ENCODE measurements around the gene VCAM1. TPM values are rescaled to one million over a fixed set of nuclear protein-coding genes. Genes with fewer than 3 reads are reported as not detected.

VCAM1 gene
- total and polyA plus RNA-seq, 2 of the 4 experiments (the other 2 are of a cell fraction), result 10.1 to 21.1 TPM

DNA sequence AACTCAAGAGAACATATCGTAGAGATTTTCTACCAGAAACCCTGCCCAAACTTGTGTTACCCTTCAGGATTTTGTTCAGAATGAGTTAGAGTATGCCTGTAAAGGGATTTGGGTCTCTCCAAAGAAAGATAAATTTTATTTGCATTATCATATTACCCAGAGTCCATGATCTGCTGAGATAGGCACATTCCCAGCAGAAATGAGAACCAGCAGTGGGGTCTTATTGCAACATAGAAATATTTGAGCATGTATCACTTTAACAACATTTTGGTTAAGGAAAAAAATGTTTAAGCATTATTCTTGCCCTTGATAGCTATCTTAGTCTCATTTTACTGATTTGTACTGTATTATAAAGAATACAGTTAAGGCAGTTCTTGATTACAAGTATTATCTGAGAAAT lies 10.6 kb downstream of the VCAM1 start:
- H3K9me1 ChIP-seq (ENCODE audit: insufficient read depth, low read length), result no peaks in the 10 kb centered on the region
- H3K4me2 ChIP-seq (ENCODE audit: low read depth, low read length), result no peak overlapping the region
- no peak overlapping the region for H4K5ac ChIP-seq (ENCODE audit: low read depth, low read length)
- no peaks in the 10 kb centered on the region for H3K79me1 ChIP-seq (ENCODE audit: low read depth in 1 of 2, low read length in 2 of 2)
- no peak overlapping the region for H3K56ac ChIP-seq (ENCODE audit: extremely low read depth, insufficient read depth, low read length)
- no peak overlapping the region for H2BK5ac ChIP-seq (ENCODE audit: low read depth, low read length, poor library complexity, severe bottlenecking)
- intact Hi-C loops (cut with micrococcal nuclease), result no loop called here
- no CpG with 5 or more reads among the region's 1 CpG for WGBS, 2 experiments (ENCODE audit: extremely low coverage in 2 of 2, insufficient read length in 1 of 2)
- no peak overlapping the region for H4K91ac ChIP-seq (ENCODE audit: insufficient read depth, low read depth, low read length)
- H2AFZ ChIP-seq (replicated peaks; ENCODE audit: low read length, poor library complexity), result no peak overlapping the region
- H3K14ac ChIP-seq (replicated peaks; ENCODE audit: low read depth, low read length), result no peak overlapping the region
- no peak overlapping the region for H3K4me3 ChIP-seq (ENCODE audit: insufficient read depth, low read depth, low read length)
- no peak overlapping the region for H3K9ac ChIP-seq (ENCODE audit: low read depth, low read length)
- ATAC-seq (ENCODE audit: low read depth) (peak; percentile 39), DNase-seq (peak; percentile 22)
- H2BK120ac ChIP-seq (ENCODE audit: low read depth, low read length), result no peak overlapping the region
- H3K4ac ChIP-seq (ENCODE audit: low read depth, low read length), result no peak overlapping the region
- H3K27me3 ChIP-seq (ENCODE audit: control insufficient read depth, insufficient read depth, low read length), result no peaks in the 10 kb centered on the region
- H3K9me3 ChIP-seq (ENCODE audit: control insufficient read depth, insufficient read depth, low read length), result no peaks in the 10 kb centered on the region
- dilution Hi-C loops (cut with HindIII; ENCODE audit: low sequenced_read_pairs, unreplicated experiment), result no loop called here
- H3K18ac ChIP-seq (ENCODE audit: low read depth, low read length), result peak overlapping the region; percentile 4; the same call in 1 of the 2 replicates
- H3K23ac ChIP-seq (ENCODE audit: low read depth, low read length), result no peak overlapping the region
- POLR2A ChIA-PET (ENCODE audit: unreplicated experiment), result no interaction called here
- no peak overlapping the region for H4K8ac ChIP-seq (ENCODE audit: low read depth in 2 of 2, low read length in 2 of 2)
- no peak overlapping the region for H3K27ac ChIP-seq (ENCODE audit: insufficient read depth, low read length)
- no peaks in the 10 kb centered on the region for H4K20me1 ChIP-seq (ENCODE audit: insufficient read depth, low read length)
- peaks cover 24% of the 10 kb centered on the region for H3K36me3 ChIP-seq (ENCODE audit: control insufficient read depth, insufficient read depth, low read length)
- peaks cover under 1% of the 10 kb centered on the region for H3K4me1 ChIP-seq (ENCODE audit: control insufficient read depth, insufficient read depth, low read length)
- no TSS peak for BruUV-seq (replicated peaks)
- H2AK5ac ChIP-seq (ENCODE audit: low read depth, low read length), result no peak overlapping the region
- TF ChIP-seq CEBPB (IDR thresholded peaks at IDR 0.05; ENCODE audit: low read depth, low read length) (peak; percentile 73), MAFK (IDR thresholded peaks at IDR 0.05; ENCODE audit: low read depth, low read length) (peak; percentile 77)
- TF ChIP-seq, protein P1, sequence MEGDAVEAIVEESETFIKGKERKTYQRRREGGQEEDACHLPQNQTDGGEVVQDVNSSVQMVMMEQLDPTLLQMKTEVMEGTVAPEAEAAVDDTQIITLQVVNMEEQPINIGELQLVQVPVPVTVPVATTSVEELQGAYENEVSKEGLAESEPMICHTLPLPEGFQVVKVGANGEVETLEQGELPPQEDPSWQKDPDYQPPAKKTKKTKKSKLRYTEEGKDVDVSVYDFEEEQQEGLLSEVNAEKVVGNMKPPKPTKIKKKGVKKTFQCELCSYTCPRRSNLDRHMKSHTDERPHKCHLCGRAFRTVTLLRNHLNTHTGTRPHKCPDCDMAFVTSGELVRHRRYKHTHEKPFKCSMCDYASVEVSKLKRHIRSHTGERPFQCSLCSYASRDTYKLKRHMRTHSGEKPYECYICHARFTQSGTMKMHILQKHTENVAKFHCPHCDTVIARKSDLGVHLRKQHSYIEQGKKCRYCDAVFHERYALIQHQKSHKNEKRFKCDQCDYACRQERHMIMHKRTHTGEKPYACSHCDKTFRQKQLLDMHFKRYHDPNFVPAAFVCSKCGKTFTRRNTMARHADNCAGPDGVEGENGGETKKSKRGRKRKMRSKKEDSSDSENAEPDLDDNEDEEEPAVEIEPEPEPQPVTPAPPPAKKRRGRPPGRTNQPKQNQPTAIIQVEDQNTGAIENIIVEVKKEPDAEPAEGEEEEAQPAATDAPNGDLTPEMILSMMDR (conservative IDR thresholded peaks at IDR 0.05; ENCODE audit: low read depth, low read length), result no peak
- CTCF ChIA-PET, result no interaction called here
- H2BK15ac ChIP-seq (ENCODE audit: low read depth, low read length), result no peak overlapping the region
- H2AK9ac ChIP-seq (replicated peaks; ENCODE audit: low read depth, low read length, poor library complexity), result no peak overlapping the region
- in situ Hi-C loops (cut with MboI; ENCODE audit: low sequenced_read_pairs), result no loop called here
- no peak overlapping the region for H2BK20ac ChIP-seq (ENCODE audit: low read depth, low read length)

Data from IMR-90 (cell line).